CD14-positive monocyte (primary cell): ENCODE measurements around the gene CEP162. TPM values are rescaled to one million over a fixed set of nuclear protein-coding genes. Genes with fewer than 3 reads are reported as not detected.

Experiments
- DNase-seq, 3 donors: peaks; one replicate each; pipeline ENCODE4 v3.0.0-alpha.2; 2011 to 2022
- H2AFZ ChIP-seq: 2 replicates; pipeline ENCODE4 v1.6.0; 2012; ENCODE audit warnings: mild to moderate bottlenecking, low read depth, low read length, inconsistent platforms; ENCODE audit not compliant: insufficient read depth, poor library complexity, severe bottlenecking
- H3K27ac ChIP-seq, 2 donors: 1 replicate in 1 of 2; 2 replicates in 1 of 2; pipeline ENCODE4 v1.5.1; 2012 to 2013; ENCODE audit warnings: low read length in 2 of 2, control low read depth in 1 of 2, inconsistent platforms in 1 of 2, low read depth in 1 of 2, mild to moderate bottlenecking in 1 of 2
- H3K27me3 ChIP-seq, 2 donors: one replicate each; pipeline versions ENCODE4 v1.6.0 to v1.6.1; 2011 to 2013; ENCODE audit warnings: low read length in 2 of 2; ENCODE audit not compliant: control insufficient read depth in 2 of 2, insufficient read depth in 2 of 2
- H3K36me3 ChIP-seq, 2 donors: replicated peaks in 1 of 2; 1 replicate in 1 of 2; 2 replicates in 1 of 2; pipeline versions ENCODE4 v1.5.1 to v1.6.1; 2012 to 2013; ENCODE audit warnings: low read length in 2 of 2, control low read depth in 1 of 2, inconsistent platforms in 1 of 2, mild to moderate bottlenecking in 1 of 2; ENCODE audit not compliant: insufficient read depth in 2 of 2, control insufficient read depth in 1 of 2
- H3K4me1 ChIP-seq, 2 donors: 1 replicate in 1 of 2; 2 replicates in 1 of 2; pipeline versions ENCODE4 v1.5.1 to v1.6.1; 2012 to 2013; ENCODE audit warnings: low read length in 2 of 2, control low read depth in 1 of 2, inconsistent platforms in 1 of 2, mild to moderate bottlenecking in 1 of 2, moderate library complexity in 1 of 2; ENCODE audit not compliant: insufficient read depth in 2 of 2, control insufficient read depth in 1 of 2
- H3K4me2 ChIP-seq: replicated peaks from 2 replicates; pipeline ENCODE3; 2012; ENCODE audit warnings: low read length, moderate library complexity, mild to moderate bottlenecking; ENCODE audit not compliant: poor library complexity, severe bottlenecking; ENCODE audit errors: extremely low read depth
- H3K4me3 ChIP-seq, 3 experiments: fragments of 200-600 bp in 1 of 3; sonication (generic) in 1 of 3; replicated peaks in 1 of 3; 1 replicate in 2 of 3; 2 replicates in 1 of 3; pipeline ENCODE4 v1.5.1; 2011 to 2013; ENCODE audit warnings: low read length in 3 of 3, mild to moderate bottlenecking in 3 of 3, control low read depth in 2 of 3, low read depth in 2 of 3, inconsistent platforms in 1 of 3, moderate library complexity in 1 of 3
- H3K79me2 ChIP-seq: 2 replicates; pipeline ENCODE4 v1.6.0; 2012; ENCODE audit warnings: mild to moderate bottlenecking, control low read depth, inconsistent platforms, low read length, moderate library complexity; ENCODE audit not compliant: insufficient read depth
- H3K9ac ChIP-seq: 2 replicates; pipeline ENCODE4 v1.6.0; 2017; ENCODE audit warnings: low read length, mild to moderate bottlenecking; ENCODE audit not compliant: insufficient read depth, poor library complexity, severe bottlenecking
- H3K9me3 ChIP-seq, 2 donors: replicated peaks in 1 of 2; 1 replicate in 1 of 2; 2 replicates in 1 of 2; pipeline versions ENCODE4 v1.5.1 to v1.6.1; 2012 to 2013; ENCODE audit warnings: low read length in 2 of 2, control low read depth in 1 of 2; ENCODE audit not compliant: control insufficient read depth in 1 of 2, insufficient read depth in 1 of 2
- H4K20me1 ChIP-seq: 2 replicates; pipeline ENCODE4 v1.6.0; 2012; ENCODE audit warnings: mild to moderate bottlenecking, low read length, control low read depth, moderate library complexity; ENCODE audit not compliant: insufficient read depth
- H3K27ac Mint-ChIP-seq, 7 donors: one replicate each; pipeline ENCODE4 v1.8.0; 2020; ENCODE audit warnings: mild to moderate bottlenecking in 7 of 7, mixed read lengths in 7 of 7, moderate library complexity in 6 of 7, inconsistent platforms in 2 of 7
- H3K27me3 Mint-ChIP-seq, 3 donors: one replicate each; pipeline ENCODE4 v1.8.0; 2021 to 2022; ENCODE audit warnings: low read depth in 3 of 3, mild to moderate bottlenecking in 3 of 3, mixed read lengths in 3 of 3, moderate library complexity in 3 of 3, inconsistent platforms in 1 of 3
- H3K36me3 Mint-ChIP-seq, 2 donors: one replicate each; pipeline ENCODE4 v1.8.0; 2020; ENCODE audit warnings: mixed read lengths in 2 of 2, inconsistent platforms in 1 of 2, mild to moderate bottlenecking in 1 of 2
- H3K4me1 Mint-ChIP-seq: one replicate; pipeline ENCODE4 v1.8.0; 2020; ENCODE audit warnings: mild to moderate bottlenecking, mixed read lengths
- H3K4me3 Mint-ChIP-seq, 2 donors: one replicate each; pipeline ENCODE4 v1.8.0; 2020; ENCODE audit warnings: mild to moderate bottlenecking in 2 of 2, mixed read lengths in 2 of 2, moderate library complexity in 1 of 2
- H3K9me3 Mint-ChIP-seq, 7 donors: one replicate each; pipeline ENCODE4 v1.8.0; 2020 to 2022; ENCODE audit warnings: mixed read lengths in 7 of 7, mild to moderate bottlenecking in 6 of 7, moderate library complexity in 6 of 7, inconsistent platforms in 2 of 7
- CTCF ChIP-seq: fragments of 200-600 bp; IDR thresholded peaks from one replicate; pipeline ENCODE4 v1.8.0; 2022; ENCODE audit warnings: antibody characterized with exemption, mild to moderate bottlenecking
- WGBS: methylation state at CpG from one replicate; pipeline ENCODE4 v1.1.5; 2013; ENCODE audit warnings: missing lambda C conversion rate; ENCODE audit not compliant: insufficient coverage; 5-methylcytosine and 5-hydroxymethylcytosine counted together
- intact Hi-C, 2 donors: fragments of 100-400 bp; cut with micrococcal nuclease; formaldehyde crosslinking; loops; one replicate each; pipeline versions ENCODE4 v1.15.0 to v1.15.1; 2023
- polyA plus RNA-seq, 3 donors: library from polyadenylated mRNA; depleted of rRNA in 1 of 3; unstranded in 2 of 3; stranded (reverse) in 1 of 3; fragments of 300-500 nt in 2 of 3; fragments of >200 nt in 1 of 3; fragmentation: Illumina TruSeq in 2 of 3; gene quantifications; 1 replicate in 2 of 3; 2 replicates in 1 of 3; pipeline ENCODE4 v1.2.3, GENCODE V29; 2012 to 2021

CEP162 gene
- polyA plus RNA-seq, 3 donors, result 1.5 to 2.7 (median 1.6) TPM

- no peak overlapping the region for H3K9ac ChIP-seq
- H3K27me3 Mint-ChIP-seq, result peaks cover 0 to 3% (median 2%) of the 10 kb centered on the region in 3 donors
- H3K27ac Mint-ChIP-seq, result no peak overlapping the region
Measured at GRCh38 chr6:84243240-84243639, 15.8 kb upstream of the CEP162 start.

GRCh38 chr6:84242265-84242664 lies 14.8 kb upstream of the CEP162 start:
- H3K4me2 ChIP-seq, result no peak overlapping the region
- no peak for DNase-seq
- Mint-ChIP-seq H3K9me3 (peaks cover 2 to 7% (median 4%) of the 10 kb centered on the region in 7 donors), H3K27ac (no peak overlapping the region), H3K36me3 (no peaks in the 10 kb centered on the region), H3K27me3 (peaks cover 0 to 3% (median 2%) of the 10 kb centered on the region in 3 donors), H3K4me3 (no peak overlapping the region), H3K4me1 (no peaks in the 10 kb centered on the region)
- H3K27ac ChIP-seq, result no peak overlapping the region
- H3K4me1 ChIP-seq, result no peaks in the 10 kb centered on the region
- TF ChIP-seq CTCF, result no peak
- H3K27me3 ChIP-seq, result no peaks in the 10 kb centered on the region
- no peak overlapping the region for H3K9ac ChIP-seq
- intact Hi-C loops, result no loop called here
- H4K20me1 ChIP-seq, result no peaks in the 10 kb centered on the region
- H3K79me2 ChIP-seq, result no peaks in the 10 kb centered on the region
- no peak overlapping the region for H2AFZ ChIP-seq
- H3K4me3 ChIP-seq, result no peak overlapping the region
- H3K36me3 ChIP-seq, result no peaks in the 10 kb centered on the region
- no peaks in the 10 kb centered on the region for H3K9me3 ChIP-seq

More at GRCh38 chr6:84243240-84243639, 15.8 kb upstream of the CEP162 start:
- Histone ChIP-seq H3K36me3 (no peaks in the 10 kb centered on the region), H3K79me2 (no peaks in the 10 kb centered on the region), H3K27ac (no peak overlapping the region), H3K9me3 (no peaks in the 10 kb centered on the region), H3K4me1 (no peaks in the 10 kb centered on the region), H2AFZ (no peak overlapping the region), H3K4me3 (no peak overlapping the region), H4K20me1 (no peaks in the 10 kb centered on the region), H3K27me3 (no peaks in the 10 kb centered on the region), H3K4me2 (no peak overlapping the region)
- Mint-ChIP-seq H3K9me3 (peaks cover 0 to 4% (median 0%) of the 10 kb centered on the region in 7 donors), H3K4me3 (no peak overlapping the region), H3K36me3 (no peaks in the 10 kb centered on the region), H3K4me1 (no peaks in the 10 kb centered on the region)
- intact Hi-C loops, result no loop called here
- no peak for DNase-seq
- no CpG with 5 or more reads among the region's 1 CpG for WGBS
- TF ChIP-seq CTCF, result no peak
